GM21515 (cell line): ENCODE results near the gene EFHC1.

ENCODE experiments used
- ATAC-seq: cut with Tn5 transposase; IDR thresholded peaks from one replicate; pipeline ENCODE4 v1.9.1; 2021; ENCODE audit not compliant: unreplicated experiment

Gene EFHC1

DNA sequence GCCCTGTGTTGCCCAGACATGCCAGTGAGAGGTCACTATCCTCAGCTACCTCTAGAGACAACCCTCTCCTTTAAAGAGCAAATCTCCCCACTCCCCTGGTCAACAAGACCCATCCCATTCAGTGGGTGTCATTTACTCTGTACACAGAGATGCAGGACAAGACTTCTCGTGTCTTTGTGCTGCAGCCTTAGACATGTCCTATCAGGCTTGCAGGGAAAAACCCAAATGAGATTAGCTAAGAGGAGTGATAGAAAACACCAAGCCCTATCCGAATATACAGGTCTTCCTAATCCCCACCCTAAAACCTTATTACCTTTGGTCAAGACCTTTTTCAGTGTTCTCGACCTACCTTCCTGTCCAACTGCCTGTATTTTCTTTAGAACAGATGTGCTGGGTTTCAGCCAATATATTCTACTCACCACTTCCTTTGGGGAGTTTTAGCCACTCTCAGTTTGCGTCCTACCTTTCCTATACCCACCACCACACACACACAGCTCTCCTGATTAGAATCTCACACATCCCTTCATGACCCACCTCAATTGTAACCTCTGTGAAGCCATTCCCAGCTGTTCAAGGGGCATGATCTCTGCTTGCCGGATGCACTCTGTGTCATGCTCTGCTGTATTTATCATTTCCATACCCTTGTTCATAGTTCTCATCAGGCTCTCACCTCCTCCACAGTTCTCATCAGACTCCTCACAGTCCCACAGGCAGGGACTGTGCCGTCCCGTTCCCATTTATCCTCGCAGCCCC is 117.0 kb downstream of the EFHC1 start:
- peak; percentile 56 for ATAC-seq

DNA sequence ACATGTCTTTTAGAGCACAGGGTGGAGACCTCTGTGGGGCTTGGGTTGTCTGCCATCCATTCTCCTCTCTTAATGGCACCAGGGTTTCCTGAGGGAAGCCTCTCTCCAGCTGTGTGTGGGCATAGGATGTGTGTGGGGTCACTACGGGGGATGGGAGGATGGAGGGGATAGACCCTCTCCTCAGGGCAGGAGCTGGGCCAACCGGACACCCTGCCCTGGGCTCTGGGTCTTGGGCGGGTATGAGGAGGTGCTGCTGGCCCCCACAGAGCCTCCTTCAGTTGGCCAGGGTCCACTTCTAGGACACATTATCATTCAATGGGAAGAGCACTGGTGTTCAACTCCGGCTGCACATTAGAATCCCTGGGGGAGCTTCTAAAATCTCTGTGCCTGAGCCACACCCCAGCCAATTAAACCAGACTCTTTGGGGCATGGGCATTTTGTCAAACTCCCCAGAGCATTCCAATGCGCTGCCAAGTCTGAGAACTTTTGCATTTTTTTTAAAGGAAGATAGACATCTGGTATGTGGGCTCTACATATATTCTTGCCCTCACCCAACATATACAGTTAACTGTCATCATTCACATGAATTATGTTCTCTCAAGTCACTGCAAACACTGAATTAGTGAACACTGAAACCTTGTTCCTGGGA is 118.2 kb downstream of the EFHC1 start:
- no peak for ATAC-seq

DNA sequence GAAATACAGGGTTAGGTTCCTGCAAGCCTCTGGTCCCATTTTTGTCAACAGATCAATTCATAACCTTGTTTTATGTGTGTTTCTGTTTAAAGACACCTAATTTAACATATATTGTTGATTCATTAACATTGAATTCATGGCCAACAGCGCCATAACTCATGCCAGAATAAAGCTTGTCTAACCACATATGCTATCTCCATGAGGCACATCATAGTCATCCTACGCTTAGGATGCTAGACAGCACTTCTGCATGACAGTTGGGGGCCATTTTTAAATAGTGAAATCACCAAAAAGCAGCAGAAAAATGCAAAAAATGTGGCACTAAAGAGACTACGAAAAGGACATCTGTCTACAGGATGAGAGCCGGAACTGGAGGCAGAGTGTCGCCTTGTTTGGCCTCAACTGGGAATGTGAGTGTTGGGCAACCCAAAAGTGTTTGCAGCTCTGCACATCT is 118.8 kb downstream of the EFHC1 start:
- no peak for ATAC-seq

DNA sequence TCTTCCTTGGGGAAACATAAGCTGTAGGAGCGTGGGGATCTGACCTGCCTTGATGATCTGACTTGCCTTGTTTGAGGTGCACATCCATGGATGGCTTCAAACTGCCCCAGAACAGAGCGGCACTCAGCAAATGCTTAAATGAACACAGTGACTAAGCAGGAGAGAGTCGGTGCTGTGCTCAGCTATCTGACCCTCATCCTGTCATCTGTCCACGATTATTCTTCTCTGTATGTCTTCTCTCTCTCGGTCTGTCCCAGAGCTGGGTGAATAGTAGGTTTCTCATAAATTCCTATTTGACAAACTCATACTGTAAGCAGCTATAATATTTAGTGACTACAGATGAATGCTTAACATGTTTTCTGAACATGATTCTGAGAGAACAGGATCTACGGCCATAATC is 119.5 kb downstream of the EFHC1 start:
- ATAC-seq, result no peak

DNA sequence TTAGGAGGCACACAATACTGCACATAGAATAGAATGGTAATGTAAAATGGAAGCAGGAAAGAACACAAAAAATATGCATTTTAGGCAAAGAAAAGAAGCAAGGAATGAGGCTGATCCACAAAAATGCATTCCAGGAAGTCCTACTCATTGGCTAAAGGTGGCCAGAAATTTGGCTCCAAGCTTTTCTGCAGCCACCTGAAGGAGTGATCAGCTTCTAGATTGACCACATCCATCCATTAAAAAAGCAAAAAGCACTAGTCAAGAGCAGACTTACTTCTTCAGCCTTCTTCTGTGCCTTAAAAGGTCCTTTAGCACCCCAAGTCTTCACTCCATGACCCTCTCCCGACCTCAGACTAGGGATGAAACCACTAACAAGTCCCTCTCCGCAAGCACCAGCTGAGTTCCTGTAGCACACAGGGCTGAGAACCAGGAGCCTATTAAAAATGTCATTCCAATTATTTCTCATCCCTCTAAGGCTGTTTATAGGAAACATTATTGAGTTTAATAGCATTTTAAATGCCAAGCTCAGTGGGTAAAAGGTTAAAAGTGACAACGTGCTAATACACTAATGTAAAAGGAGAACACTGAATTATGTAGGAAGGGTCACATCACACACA is 120.3 kb downstream of the EFHC1 start:
- no peak for ATAC-seq

DNA sequence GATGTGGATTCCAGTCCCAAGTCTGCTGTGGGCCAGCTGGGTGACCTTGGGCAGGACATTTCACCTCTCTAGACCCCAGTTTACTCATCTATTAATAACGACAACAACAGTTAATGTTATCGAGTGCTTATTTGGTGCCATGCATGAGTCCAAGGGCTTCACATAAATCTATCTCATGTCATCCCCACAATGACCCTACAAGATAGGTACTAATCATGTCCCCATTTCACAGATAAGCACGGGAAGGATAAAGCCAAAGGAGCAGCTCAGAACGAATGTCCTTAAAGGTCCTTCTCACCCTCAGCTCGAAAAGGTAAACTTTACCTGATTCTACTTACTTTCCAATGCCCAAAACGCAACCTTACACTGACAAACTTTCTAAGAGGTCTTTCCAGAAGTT is 121.0 kb downstream of the EFHC1 start:
- ATAC-seq, result no peak

DNA sequence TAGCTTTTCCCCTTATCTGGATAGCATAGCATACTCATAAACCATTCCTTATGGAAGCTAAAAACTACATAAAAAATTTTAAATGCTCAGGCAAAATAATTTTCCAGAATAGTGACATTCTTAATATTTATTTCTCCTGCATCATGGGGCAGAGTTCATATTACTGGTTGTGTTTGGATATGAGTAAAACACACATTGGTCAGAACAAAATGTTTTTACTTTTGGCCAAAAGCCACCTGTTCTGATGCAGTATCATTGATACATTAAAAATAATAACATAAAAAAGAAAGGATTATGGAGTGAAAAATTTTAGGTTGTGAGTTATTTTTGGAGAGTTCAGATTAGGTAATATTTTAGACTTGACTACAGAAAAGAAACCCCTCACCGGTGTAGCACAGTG is 123.1 kb downstream of the EFHC1 start:
- ATAC-seq, result no peak

DNA sequence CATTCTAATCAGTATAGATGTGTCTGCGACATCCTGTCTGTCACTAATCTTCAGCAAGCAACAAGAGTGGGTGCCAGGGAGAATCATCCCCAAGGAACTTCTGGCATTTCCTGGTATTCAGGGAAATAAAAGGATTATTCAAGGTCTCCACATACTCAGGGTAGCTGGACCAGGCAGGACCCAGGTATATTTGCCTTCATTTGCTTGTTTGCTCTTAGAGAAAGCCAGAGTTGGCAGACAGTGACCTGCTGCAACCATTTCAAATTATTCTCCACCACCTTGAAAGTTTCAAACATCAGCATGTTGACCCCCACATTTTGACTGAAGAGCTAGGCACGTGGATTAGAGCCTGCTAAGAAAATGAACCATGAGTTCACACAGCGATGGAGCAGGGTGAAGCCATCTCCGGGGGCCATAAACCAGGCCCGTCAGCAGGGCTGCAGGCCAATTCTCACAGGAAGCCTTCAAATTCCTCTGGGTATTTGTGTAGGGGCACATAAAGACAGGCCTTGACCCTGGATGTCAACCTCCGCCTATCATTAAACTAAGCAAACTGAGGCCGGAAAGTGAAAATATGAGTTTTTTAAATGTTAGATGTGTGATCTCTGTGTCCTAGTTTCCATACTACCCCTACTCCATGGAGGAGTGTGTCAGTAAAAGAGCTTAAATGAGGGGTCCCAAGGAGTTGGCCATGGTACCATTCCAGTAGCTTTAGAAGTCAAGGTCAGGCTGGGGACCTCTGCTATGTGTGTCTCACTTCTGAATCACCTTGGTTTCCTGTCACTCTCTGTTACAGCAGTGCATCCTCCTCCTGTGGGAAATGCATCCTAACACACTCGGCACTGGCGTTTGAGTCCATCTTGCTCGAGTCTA is 123.8 kb downstream of the EFHC1 start:
- ATAC-seq, result no peak

DNA sequence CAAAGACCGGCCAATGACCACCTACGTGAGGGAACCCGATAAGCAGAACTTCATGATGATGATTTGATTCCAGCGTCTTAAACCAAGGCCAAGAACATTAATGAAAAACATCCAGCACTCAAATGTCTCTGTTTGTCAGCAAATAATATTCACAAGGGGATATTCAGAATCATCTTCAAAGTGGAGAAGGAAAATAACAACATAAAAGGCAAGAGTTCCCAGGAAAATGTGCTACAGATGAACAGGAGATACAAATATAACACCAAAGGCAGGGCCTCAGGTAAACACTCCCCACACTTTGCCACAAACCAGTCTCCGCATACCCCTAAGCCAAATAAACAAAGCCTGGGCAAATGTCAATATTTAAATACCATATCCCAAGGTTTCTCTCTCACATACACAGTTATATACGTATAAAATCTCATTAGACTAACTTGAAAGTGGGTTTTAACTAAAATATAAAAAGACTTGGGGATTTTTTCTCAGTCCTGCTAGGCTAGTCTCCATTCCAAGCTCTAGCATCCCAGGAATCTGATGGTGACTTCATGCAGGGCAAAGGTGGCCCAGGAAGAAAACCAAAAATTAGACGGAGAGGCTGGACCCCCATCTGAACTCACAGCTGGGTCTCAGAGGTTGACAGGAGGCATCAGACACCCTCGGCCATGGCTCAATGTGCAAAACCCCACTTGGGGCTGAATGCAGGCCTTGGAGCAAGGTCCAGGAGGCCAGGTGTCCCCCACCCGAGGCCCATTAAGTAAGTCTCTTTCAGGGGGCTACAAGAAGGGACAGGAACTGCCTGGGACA is 124.7 kb downstream of the EFHC1 start:
- no peak for ATAC-seq

DNA sequence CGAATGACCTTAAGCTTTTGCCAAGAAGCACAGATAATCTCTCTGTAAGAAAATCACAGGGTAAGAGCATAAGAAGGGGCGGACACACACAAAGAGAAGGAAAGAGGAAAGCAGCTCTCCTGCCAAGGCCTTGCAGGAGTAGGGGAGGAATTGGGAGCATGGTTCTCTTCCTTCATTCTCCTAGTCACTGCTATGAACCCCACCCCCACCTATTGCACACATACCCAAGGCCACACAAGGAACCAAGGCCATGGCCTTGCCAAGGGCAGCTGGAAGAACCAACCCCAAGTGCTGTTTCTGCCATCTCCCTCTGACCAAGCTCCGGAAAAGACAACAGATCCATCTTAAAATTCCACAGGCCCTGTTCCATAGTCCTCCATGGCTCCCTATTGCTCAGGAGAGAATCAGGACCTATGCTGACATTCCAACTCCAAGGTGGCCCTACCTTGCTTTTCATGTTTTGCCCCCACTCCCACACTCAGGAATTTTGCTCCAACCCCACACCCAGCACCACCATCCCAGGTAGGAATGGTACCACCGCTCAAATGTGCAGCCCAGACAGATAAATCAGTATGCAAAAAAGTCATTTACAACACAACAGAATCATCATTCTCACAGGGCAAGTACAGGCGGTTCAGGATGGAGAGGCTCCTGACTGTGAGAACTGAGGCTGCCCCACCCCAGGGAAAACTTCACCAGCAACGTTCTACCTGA is 125.4 kb downstream of the EFHC1 start:
- ATAC-seq, result no peak

DNA sequence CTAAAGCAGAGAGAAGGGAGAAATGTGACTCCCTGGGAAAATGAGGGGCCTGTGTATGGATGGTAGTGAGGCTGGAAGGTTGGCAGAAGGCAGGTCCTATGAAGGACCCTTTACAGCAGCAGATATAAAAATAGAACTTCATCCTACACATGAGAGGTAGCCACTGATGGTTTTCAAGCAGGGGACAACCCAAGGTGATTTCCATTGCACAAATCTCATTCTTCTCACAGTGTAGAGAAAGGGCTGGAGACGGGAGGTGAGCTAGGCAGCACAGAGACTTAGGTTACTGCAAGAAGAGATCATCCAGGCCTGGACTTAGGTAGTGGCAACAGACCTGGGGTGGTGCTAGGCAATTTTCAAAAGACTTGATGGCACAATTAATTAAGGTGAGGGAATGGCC is 126.0 kb downstream of the EFHC1 start:
- peak; percentile 48 for ATAC-seq

DNA sequence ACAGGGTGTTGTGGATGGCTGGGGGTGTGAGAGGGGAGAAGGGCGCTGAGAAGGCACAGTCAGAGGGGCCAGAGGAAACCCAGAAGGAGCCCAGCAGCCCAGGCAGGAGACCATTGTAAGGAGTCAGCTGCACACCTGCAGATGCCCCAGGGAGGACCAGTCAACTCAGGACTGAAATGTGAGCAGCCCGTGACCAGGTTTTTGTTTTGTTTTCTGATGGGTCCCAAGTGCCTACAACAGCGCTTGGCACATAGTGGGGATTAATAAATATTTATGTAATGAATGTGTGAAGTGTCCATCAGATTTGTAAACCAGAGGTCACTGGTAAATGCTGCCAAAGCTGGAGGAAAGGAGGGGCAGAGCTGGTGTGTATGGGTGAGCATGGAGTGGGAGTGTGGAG is 126.5 kb downstream of the EFHC1 start:
- ATAC-seq, result peak; percentile 72

DNA sequence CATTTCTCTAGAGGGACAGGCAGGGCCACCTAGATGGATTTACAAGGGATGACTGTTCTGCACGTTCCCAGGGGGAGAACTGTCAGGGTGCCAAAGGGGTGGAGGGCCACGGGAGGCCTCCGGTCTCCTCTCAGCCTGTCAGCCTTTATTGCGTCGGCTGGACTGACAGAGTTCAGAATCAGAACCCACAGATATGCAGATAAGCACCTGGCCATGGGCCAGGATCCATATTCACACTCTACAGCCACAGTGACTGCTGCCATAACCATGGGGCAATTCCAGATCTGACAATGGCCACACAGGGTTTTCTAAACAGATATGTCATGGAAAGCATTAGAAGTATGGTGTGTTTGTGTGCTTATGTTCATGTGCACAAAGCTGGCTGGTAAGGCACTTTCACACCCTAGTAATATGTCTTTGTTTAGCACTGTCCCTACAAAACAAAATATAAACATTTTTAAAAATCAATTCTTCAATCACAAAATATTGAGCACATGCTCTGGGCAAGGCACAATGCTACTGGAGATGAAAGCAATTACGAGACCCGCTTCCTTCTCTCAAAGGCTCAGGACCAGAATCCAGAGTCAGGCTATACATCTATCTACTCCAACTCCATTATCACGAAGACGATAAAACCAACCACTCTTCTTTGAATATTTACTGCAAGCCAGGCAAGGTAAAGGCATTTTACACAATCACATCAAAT is 127.7 kb downstream of the EFHC1 start:
- no peak for ATAC-seq

DNA sequence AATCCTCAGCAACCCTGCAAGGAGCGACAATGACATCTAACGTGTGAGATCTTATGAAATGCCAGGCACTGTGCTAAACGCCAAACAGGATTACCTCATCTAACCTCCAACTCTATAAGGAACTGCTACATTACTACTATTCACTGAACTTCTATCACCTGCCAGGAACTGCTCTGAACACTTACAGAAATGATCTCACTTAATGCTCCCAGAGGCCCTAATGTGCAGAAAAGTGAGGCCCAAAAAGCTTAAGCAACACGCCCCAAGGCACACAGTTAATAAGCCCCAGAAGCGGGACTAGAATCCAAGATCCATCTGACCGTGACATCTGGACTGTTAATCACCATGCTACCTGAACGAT is 128.2 kb downstream of the EFHC1 start:
- ATAC-seq, result no peak

DNA sequence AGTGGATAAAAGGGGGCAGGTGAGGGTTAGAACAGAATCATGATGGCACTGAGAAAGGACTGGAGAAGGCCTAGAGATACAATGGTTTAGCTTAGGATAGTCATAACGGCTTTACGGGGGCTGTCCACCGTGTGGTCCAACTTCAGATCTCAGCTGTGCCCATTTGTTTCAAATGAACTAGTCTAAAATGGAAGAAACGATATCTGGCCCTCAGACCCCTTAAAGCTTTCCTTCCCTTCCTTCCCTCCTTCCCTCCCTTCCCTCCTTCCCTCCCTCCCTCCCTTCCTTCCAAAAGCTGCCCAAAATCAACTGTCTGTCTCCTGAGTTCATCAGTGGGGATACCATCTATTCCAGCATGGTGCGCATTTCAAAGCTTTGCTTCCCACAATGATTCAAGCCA is 128.9 kb downstream of the EFHC1 start:
- no peak for ATAC-seq

DNA sequence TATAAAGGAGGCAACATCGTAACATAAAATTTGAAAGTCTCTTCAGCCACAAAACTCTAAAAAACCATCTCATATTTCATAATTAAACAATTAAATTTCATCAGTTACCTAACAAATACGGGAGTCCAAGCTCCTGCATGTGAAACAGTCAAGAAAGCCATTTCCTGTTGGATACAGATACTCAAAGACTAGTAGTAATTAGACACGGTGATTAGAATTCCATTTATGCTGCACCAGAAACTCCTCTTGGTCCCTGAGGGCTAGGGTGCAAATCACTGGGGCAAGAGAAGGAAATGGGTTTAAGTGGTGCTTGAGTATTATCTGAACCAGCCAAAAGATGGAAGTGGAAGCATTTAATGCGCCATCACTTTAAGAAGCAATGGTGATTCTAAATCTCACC is 129.3 kb downstream of the EFHC1 start:
- no peak for ATAC-seq

DNA sequence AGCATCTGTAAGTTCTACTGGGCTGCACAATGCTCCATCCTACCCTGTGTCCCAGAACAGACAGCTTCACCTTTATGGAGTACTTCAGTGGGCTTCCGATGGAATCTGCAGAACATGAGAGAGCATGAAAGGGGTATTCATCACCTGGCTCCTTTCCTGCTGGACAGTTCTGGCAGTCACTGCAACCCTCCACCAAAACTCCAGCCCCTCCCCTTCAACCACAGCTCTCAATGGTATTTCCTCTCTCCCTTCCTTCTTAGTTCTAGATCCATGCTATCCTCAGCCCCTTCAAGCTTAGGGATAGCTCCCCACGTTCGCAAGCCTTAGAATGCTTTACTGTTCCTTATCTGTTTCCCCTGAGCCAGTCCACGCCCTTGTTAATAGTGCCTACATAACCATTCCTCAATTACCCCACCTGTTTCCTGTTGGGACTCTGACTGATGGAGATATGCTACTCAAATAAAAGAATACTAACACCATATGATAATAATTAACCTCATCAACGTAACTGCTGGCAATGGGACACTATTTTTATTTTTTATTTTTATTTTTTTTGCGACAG is 130.0 kb downstream of the EFHC1 start:
- no peak for ATAC-seq

DNA sequence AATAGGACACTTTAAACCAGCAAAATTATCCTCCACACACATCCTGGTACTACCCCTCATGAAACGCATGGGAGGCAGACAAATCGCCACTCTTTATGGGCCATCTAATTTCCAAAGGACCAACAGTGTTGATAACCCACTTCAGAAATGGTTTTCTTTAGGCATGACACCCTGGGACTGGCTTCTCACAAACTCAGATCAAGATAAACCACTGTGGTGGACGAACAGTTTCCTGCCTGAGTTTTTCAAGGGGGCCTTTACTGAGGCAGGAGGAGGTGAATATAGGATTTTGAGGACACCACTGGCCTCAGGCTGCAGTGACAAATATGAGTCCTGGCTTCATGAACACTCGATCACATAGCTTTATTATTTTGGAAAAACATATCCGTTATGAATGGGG is 130.7 kb downstream of the EFHC1 start:
- ATAC-seq, result no peak
